ENCODE results near the gene OR51E1. TPM values are rescaled to one million over a fixed set of nuclear protein-coding genes. Genes with fewer than 3 reads are reported as not detected.

The OR51E1 gene
- total RNA-seq, 4 donors from 2014 or later, result 0.70 to 1.2 (median 0.85) TPM; not detected in 1

DNA sequence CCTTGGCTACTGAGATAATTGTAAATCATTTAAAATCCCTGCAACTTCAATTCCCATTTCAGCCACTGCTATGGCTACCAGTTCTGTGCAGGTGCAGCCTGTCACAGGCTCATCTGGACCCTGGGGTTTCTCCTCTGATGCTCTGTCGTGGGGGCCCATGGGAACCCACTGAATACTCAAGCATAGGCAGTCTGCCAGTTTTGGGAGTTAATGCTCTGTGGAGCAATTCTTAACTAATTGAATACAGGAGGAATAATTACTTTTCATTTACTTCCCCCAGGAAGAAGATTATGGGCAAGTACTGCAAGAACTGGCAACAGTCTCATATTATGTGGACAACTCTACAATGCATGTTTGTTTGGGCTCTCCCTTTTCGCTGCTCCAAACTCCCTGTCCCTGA, 28.0 kb downstream of the OR51E1 start:
- Histone ChIP-seq H3K4me1 (no peaks in the 10 kb centered on the region), H3K9me3 (no peaks in the 10 kb centered on the region), H3K36me3 (no peaks in the 10 kb centered on the region), H3K4me3 (no peak overlapping the region), H3K27ac (no peak overlapping the region), H3K27me3 (no peaks in the 10 kb centered on the region)
- no peak for TF ChIP-seq POLR2A (IDR thresholded peaks at IDR 0.05)
- TF ChIP-seq, protein P1, sequence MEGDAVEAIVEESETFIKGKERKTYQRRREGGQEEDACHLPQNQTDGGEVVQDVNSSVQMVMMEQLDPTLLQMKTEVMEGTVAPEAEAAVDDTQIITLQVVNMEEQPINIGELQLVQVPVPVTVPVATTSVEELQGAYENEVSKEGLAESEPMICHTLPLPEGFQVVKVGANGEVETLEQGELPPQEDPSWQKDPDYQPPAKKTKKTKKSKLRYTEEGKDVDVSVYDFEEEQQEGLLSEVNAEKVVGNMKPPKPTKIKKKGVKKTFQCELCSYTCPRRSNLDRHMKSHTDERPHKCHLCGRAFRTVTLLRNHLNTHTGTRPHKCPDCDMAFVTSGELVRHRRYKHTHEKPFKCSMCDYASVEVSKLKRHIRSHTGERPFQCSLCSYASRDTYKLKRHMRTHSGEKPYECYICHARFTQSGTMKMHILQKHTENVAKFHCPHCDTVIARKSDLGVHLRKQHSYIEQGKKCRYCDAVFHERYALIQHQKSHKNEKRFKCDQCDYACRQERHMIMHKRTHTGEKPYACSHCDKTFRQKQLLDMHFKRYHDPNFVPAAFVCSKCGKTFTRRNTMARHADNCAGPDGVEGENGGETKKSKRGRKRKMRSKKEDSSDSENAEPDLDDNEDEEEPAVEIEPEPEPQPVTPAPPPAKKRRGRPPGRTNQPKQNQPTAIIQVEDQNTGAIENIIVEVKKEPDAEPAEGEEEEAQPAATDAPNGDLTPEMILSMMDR (IDR thresholded peaks at IDR 0.05), result no peak
- DNase-seq, result no peak

DNA sequence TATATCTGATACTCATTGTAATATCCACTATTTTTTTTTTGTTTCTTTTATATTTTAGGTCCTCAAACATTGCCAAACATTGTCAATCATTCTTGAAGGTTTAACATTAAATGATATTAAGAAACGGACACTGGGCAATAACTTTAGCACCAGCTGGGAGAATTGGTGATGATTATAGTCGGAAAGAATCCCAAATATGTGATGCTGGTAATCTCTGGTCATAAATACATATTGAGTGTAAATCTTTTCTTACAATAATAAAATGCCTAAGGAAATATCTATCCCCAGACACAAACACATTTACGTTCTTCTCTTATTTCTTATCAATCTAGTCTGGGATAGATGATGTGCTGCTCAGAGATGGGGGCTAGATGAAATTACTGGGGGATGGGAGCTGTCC, 28.7 kb downstream of the OR51E1 start:
- Histone ChIP-seq H3K4me1 (no peaks in the 10 kb centered on the region), H3K9me3 (no peaks in the 10 kb centered on the region), H3K36me3 (no peaks in the 10 kb centered on the region), H3K27me3 (no peaks in the 10 kb centered on the region), H3K27ac (no peak overlapping the region), H3K4me3 (no peak overlapping the region)
- DNase-seq, result no peak
- TF ChIP-seq, protein P1 (IDR thresholded peaks at IDR 0.05), result no peak
- TF ChIP-seq POLR2A (IDR thresholded peaks at IDR 0.05), result no peak

DNA sequence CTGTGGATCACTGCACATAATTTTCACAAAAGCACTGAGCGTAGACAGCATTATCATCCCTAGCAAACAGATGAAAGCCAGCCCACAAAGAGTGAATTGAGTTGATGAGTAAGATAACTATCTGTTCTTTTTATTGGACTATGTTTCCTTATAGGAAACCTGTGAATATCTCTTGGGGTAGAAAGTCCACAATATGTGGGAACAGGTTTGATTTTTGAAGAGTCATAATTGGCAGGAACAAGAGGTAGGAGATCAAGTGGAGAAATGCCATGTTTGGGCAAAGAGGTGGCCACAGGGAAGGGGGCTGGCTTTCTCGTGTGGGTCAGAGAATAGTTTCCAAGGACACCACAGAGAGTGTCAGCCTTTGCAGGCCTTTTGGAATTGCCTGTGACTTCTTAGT, 30.0 kb downstream of the OR51E1 start:
- DNase-seq, result no peak
- Histone ChIP-seq H3K36me3 (no peaks in the 10 kb centered on the region), H3K27me3 (no peaks in the 10 kb centered on the region), H3K4me3 (no peak overlapping the region), H3K4me1 (no peaks in the 10 kb centered on the region), H3K27ac (no peak overlapping the region), H3K9me3 (no peaks in the 10 kb centered on the region)
- TF ChIP-seq POLR2A (IDR thresholded peaks at IDR 0.05), result no peak
- TF ChIP-seq, protein P1 (IDR thresholded peaks at IDR 0.05), result no peak

DNA sequence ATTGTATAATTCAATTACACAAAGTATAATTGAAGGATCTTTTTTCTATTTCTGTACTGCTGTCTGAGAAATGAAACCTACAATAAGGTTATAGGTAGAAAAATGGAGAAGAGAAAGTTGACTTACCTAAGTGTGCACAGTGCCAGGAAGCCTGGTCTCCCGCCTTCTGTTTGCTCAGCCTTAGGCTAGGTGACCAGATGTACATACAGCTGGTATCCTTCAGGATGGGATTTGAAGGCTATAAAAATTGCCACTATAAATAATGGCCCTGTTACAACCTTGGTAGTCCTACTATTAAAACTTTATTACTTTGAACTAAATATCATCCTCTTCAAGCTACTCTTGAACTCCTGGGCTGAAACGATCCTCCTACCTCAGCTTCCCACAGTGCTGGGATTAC, 34.2 kb downstream of the OR51E1 start:
- Histone ChIP-seq H3K4me1 (no peaks in the 10 kb centered on the region), H3K27me3 (no peaks in the 10 kb centered on the region), H3K4me3 (no peak overlapping the region), H3K27ac (no peak overlapping the region), H3K9me3 (no peaks in the 10 kb centered on the region), H3K36me3 (no peaks in the 10 kb centered on the region)
- DNase-seq, result no peak
- TF ChIP-seq, protein P1 (IDR thresholded peaks at IDR 0.05), result no peak
- TF ChIP-seq POLR2A (IDR thresholded peaks at IDR 0.05), result no peak

DNA sequence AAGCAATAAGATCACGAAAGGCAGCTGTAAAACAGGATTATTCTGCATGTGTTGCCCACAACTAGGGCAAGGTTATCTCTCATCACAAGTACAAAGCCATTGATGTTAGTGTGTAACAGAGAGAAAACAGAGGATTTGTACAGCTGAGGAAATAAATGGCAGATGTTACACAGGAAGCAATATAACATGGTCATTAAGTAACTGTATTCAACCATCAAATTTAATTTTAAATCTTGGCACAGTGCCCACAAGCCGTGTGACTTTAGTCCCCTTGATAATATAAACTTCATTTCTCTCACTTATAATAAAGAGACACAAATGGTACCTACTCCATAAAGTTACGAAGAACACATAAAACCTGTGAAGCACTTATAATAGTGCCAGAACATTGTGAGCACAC, 36.6 kb downstream of the OR51E1 start:
- no peak overlapping the region for H3K27ac ChIP-seq
- no peaks in the 10 kb centered on the region for H3K36me3 ChIP-seq
- H3K4me1 ChIP-seq, result no peaks in the 10 kb centered on the region
- H3K9me3 ChIP-seq, result no peaks in the 10 kb centered on the region
- no peak for DNase-seq
- TF ChIP-seq POLR2A (IDR thresholded peaks at IDR 0.05), result no peak
- TF ChIP-seq, protein P1 (IDR thresholded peaks at IDR 0.05), result no peak
- H3K27me3 ChIP-seq, result no peaks in the 10 kb centered on the region
- H3K4me3 ChIP-seq, result no peak overlapping the region
